ENCODE results near the gene ANLN. TPM values are rescaled to one million over a fixed set of nuclear protein-coding genes. Genes with fewer than 3 reads are reported as not detected.

The ANLN gene
- total RNA-seq, 1 experiment from 2014 or later: 106 TPM

GRCh38 chr7:36391436-36392198 lies 2.0 kb downstream of the ANLN start:
- H3K27ac Mint-ChIP-seq (ENCODE audit: unreplicated experiment): peak overlapping the region; percentile 95
- peaks cover 12% of the 10 kb centered on the region for H3K4me1 Mint-ChIP-seq (ENCODE audit: low read depth, unreplicated experiment)
- no peaks in the 10 kb centered on the region for H3K27me3 ChIP-seq (replicated peaks; ENCODE audit: control insufficient read depth, insufficient read depth, low read length)
- intact Hi-C loops (cut with micrococcal nuclease; ENCODE audit: unreplicated experiment): no loop called here
- no TSS peak for BruUV-seq (replicated peaks)
- no peak for TF ChIP-seq CTCF (IDR thresholded peaks at IDR 0.05; ENCODE audit: insufficient read depth in 1 of 2, low read depth in 1 of 2, low read length in 1 of 2, severe bottlenecking in 1 of 2, unreplicated experiment in 1 of 2)
- peaks cover 4% of the 10 kb centered on the region for H3K36me3 ChIP-seq (ENCODE audit: control insufficient read depth, insufficient read depth, low read length)
- ChIA-PET CTCF (interaction anchor here (1.2 kb wide), 1 partner anchor 50 kb away, joined by 4 read pairs; no protein-coding TSS in a partner anchor), POLR2A (interaction anchor here (0.9 kb wide), 1 partner anchor 10 kb away, joined by 3 read pairs; no protein-coding TSS in a partner anchor)
- H3K4me1 ChIP-seq: peaks cover 18% of the 10 kb centered on the region
- H3K9me3 ChIP-seq: peaks cover 15% of the 10 kb centered on the region
- no peaks in the 10 kb centered on the region for H3K27me3 Mint-ChIP-seq (ENCODE audit: insufficient read depth, unreplicated experiment)
- peaks cover 60% of the 10 kb centered on the region for H3K36me3 Mint-ChIP-seq (ENCODE audit: insufficient read depth, unreplicated experiment)
- peaks cover 9% of the 10 kb centered on the region for H3K9me3 Mint-ChIP-seq (ENCODE audit: unreplicated experiment)
- peak overlapping the region; percentile 92 for H3K4me3 Mint-ChIP-seq (ENCODE audit: unreplicated experiment)
- H3K4me3 ChIP-seq (ENCODE audit: low read depth, low read length): peak overlapping the region; percentile 78
- DNase-seq: no peak

GRCh38 chr7:36393826-36394225 lies 4.2 kb downstream of the ANLN start:
- TF ChIP-seq CTCF (IDR thresholded peaks at IDR 0.05; ENCODE audit: insufficient read depth in 1 of 2, low read depth in 1 of 2, low read length in 1 of 2, severe bottlenecking in 1 of 2, unreplicated experiment in 1 of 2): no peak
- ChIA-PET CTCF (no interaction called here), POLR2A (no interaction called here)
- peaks cover 9% of the 10 kb centered on the region for H3K9me3 Mint-ChIP-seq (ENCODE audit: unreplicated experiment)
- no TSS peak for BruUV-seq (replicated peaks)
- Histone ChIP-seq H3K4me1 (peaks cover 4% of the 10 kb centered on the region), H3K36me3 (ENCODE audit: control insufficient read depth, insufficient read depth, low read length) (peaks cover 4% of the 10 kb centered on the region), H3K9me3 (peaks cover 15% of the 10 kb centered on the region), H3K27me3 (replicated peaks; ENCODE audit: control insufficient read depth, insufficient read depth, low read length) (no peaks in the 10 kb centered on the region), H3K4me3 (ENCODE audit: low read depth, low read length) (no peak overlapping the region)
- H3K27ac Mint-ChIP-seq (ENCODE audit: unreplicated experiment): no peak overlapping the region
- intact Hi-C loops (cut with micrococcal nuclease; ENCODE audit: unreplicated experiment): no loop called here
- DNase-seq: no peak
- H3K4me3 Mint-ChIP-seq (ENCODE audit: unreplicated experiment): no peak overlapping the region
- H3K36me3 Mint-ChIP-seq (ENCODE audit: insufficient read depth, unreplicated experiment): peaks cover 81% of the 10 kb centered on the region
- H3K27me3 Mint-ChIP-seq (ENCODE audit: insufficient read depth, unreplicated experiment): no peaks in the 10 kb centered on the region
- peaks cover 12% of the 10 kb centered on the region for H3K4me1 Mint-ChIP-seq (ENCODE audit: low read depth, unreplicated experiment)

- POLR2A ChIA-PET: no interaction called here
- no peak for DNase-seq
- Mint-ChIP-seq H3K36me3 (ENCODE audit: insufficient read depth, unreplicated experiment) (peaks cover 88% of the 10 kb centered on the region), H3K27me3 (ENCODE audit: insufficient read depth, unreplicated experiment) (no peaks in the 10 kb centered on the region), H3K27ac (ENCODE audit: unreplicated experiment) (no peak overlapping the region), H3K9me3 (ENCODE audit: unreplicated experiment) (peaks cover 9% of the 10 kb centered on the region), H3K4me1 (ENCODE audit: low read depth, unreplicated experiment) (peaks cover 12% of the 10 kb centered on the region), H3K4me3 (ENCODE audit: unreplicated experiment) (no peak overlapping the region)
- BruUV-seq (replicated peaks): no TSS peak
- H3K4me3 ChIP-seq (ENCODE audit: low read depth, low read length): no peak overlapping the region
- no peaks in the 10 kb centered on the region; the same call in 1 of the 2 replicates for H3K4me1 ChIP-seq
- peaks cover 6% of the 10 kb centered on the region for H3K36me3 ChIP-seq (ENCODE audit: control insufficient read depth, insufficient read depth, low read length)
- CTCF ChIA-PET: no interaction called here
- H3K9me3 ChIP-seq: peaks cover 15% of the 10 kb centered on the region
- intact Hi-C loops (cut with micrococcal nuclease; ENCODE audit: unreplicated experiment): no loop called here
- H3K27me3 ChIP-seq (replicated peaks; ENCODE audit: control insufficient read depth, insufficient read depth, low read length): no peaks in the 10 kb centered on the region
- no peak for TF ChIP-seq CTCF (IDR thresholded peaks at IDR 0.05; ENCODE audit: insufficient read depth in 1 of 2, low read depth in 1 of 2, low read length in 1 of 2, severe bottlenecking in 1 of 2, unreplicated experiment in 1 of 2)
Observed at GRCh38 chr7:36395171-36395894, 5.7 kb downstream of the ANLN start.
